Prostate gland (tissue), 2 donors: ENCODE data around the gene RANBP1.

Experiments used
- CTCF ChIP-seq, 4 experiments: fragments of 200-600 bp in 2 of 4; fragments of 450-650 bp in 2 of 4; sonication (generic) in 2 of 4; IDR thresholded peaks; 1 replicate in 3 of 4; 2 replicates in 1 of 4; pipeline ENCODE4 v1.5.1; 2016 to 2019; ENCODE audit warnings: antibody characterized with exemption in 4 of 4, mild to moderate bottlenecking in 2 of 4, moderate library complexity in 2 of 4
- POLR2A ChIP-seq: fragments of 450-650 bp; IDR thresholded peaks from one replicate; pipeline ENCODE4 v1.6.1; 2016; ENCODE audit warnings: antibody characterized with exemption, mild to moderate bottlenecking
- POLR2AphosphoS5 ChIP-seq: sonication (generic); formaldehyde crosslinking; IDR thresholded peaks from one replicate; pipeline ENCODE4 v1.6.1; 2017; ENCODE audit warnings: antibody characterized with exemption

GRCh38 chr22:20165913-20166312 lies 50.0 kb downstream of the RANBP1 start:
- TF ChIP-seq POLR2AphosphoS5: no peak
- TF ChIP-seq CTCF (IDR thresholded peaks at IDR 0.05): no peak
- TF ChIP-seq POLR2A: no peak
